ENCODE results near the gene RALGDS.
"Not testable (repeated sequence)": the region's sequence is repeated elsewhere in the genome, so short reads cannot be mapped to it uniquely, and the experiment has no call there.

RALGDS gene

DNA sequence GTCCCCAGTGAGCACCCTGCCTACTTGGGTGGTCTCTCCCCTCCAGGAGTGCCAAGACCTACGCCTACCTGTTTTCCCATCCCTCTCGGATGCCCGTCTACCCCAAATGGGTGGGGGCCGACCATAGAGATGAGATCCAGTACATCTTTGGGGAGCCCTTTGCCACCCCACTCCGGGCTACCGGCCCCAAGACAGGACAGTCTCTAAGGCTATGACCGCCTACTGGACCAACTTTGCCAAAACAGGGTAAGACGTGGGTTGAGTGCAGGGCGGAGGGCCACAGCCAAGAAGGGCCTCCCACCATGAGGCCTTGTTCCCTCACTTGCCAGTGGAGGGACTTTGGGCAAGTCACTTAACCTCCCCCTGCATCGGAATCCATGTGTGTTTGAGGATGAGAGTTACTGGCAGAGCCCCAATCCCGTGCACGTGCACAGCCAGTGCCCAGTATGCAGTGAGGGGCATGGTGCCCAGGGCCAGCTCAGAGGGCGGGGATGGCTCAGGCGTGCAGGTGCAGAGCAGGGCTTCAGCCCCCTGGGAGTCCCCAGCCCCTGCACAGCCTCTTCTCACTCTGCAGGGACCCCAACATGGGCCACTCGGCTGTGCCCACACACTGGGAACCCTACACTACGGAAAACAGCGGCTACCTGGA is 34.7 kb downstream of the RALGDS start:
- not testable (repeated sequence) for DNase-seq

DNA sequence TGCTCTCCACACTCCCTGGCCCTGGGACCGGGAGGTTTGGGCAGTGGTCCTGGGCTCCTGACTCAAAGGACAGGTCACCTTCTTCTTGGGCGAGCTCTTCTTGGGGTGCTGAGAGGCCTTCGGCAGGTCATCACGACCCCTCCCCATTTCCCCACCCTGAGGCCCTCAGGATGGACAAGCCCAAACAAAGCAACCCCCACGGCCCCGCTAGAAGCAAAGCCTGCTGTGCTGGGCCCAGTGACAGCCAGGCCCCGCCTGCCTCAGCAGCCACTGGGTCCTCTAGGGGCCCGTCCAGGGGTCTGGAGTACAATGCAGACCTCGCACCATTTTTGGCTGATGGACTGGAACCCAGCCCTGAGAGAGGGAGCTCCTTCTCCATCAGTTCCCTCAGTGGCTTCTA is 37.4 kb downstream of the RALGDS start:
- DNase-seq: not testable (repeated sequence)

DNA sequence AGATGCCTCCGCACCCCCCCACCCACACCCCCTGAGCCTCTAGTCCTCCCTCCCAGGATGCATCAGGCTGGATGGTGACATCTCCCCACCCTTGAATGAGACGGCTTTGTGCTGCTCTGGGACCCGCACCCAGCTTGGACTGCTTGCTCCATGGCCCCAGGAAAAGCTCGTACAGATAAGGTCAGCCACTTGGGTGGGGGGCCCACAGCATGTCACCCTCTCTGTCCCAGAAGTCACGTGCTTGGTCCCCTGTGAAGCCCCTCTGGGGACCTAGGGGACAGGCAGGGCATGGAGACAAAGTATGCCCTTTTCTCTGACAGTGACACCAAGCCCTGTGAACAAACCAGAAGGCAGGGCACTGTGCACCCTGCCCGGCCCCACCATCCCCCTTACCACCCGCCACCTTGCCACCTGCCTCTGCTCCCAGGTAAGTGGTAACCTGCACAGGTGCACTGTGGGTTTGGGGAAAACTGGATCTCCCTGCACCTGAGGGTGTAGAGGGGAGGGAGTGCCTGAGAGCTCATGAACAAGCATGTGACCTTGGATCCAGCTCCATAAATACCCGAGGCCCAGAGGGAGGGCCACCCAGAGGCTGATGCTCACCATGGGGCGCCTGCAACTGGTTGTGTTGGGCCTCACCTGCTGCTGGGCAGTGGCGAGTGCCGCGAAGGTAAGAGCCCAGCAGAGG is 38.9 kb downstream of the RALGDS start:
- not testable (repeated sequence) for DNase-seq

DNA sequence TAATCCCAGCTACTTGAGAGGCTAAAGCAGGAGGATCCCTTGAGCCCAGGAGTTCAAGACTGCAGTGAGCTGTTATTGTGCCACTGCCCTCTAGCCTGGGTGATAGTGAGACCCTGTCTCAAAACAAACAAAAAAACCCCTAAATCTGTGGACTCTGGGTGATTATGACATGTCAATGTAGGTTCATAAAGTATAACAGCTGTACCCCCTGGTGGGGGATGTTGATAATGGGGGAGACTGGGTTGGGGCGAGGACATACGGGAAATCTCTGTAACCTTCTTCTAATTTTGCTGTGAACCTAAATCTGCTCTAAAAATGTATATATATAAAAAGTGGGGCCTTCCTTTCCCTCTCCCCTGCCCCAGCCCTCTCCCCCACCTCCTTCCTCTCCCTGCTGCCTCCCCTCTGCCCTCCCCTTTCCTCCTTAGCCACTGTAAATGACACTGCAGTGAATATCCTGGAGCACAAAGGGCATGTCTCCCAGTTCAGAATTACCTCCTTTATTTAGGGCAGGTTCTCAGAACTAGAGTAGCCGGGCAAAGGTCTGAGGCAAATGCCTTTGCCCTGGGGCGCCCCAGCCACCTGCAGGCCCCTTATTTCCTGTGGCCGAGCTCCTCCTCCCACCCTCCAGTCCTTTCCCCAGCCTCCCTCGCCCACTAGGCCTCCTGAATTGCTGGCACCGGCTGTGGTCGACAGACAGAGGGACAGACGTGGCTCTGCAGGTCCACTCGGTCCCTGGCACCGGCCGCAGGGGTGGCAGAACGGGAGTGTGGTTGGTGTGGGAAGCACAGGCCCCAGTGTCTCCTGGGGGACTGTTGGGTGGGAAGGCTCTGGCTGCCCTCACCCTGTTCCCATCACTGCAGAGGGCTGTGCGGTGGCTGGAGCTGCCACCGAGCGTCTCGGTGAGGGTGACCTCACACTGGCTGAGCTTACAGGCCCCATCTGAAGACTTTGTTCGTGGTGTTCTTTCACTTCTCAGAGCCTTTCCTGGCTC is 40.0 kb downstream of the RALGDS start:
- not testable (repeated sequence) for DNase-seq

DNA sequence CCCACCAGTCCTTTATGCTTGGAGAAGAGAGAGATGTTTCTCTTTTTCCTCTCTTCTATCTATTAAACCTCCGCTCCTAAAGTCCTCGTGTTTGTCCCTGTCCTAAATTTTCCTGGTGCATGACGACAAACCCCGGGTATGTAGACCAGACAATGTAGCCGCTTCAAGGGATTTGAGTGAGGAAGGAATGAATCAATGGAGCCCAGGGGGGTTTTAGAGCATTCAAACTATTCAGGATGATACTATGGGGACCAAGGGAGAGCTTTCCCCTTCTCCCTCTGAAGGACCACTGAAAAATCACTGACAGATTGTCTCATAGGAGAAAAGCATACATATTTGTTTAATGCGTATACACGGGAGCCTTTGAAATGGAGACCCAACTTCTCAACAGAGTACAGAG is 40.9 kb downstream of the RALGDS start:
- no peak for DNase-seq

DNA sequence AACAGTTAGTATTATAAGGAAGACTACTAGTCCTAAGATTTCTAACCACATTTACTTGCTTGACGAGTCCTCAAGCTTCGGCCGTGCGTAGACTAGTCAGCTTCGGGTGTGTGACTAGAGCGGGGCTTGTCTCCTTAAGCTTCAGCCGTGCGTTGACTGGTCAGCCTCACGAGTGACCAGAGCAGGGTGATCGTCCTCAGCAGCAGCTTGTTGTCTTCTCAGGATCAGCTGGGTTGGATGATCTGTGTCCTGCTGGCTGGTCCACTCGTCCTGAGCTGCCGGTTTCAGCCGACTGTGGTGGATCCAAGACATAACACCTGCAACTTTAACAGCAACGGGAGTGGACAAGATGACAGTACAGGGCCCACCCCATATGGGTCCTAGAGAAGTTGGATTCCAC is 42.6 kb downstream of the RALGDS start:
- no peak for DNase-seq

DNA sequence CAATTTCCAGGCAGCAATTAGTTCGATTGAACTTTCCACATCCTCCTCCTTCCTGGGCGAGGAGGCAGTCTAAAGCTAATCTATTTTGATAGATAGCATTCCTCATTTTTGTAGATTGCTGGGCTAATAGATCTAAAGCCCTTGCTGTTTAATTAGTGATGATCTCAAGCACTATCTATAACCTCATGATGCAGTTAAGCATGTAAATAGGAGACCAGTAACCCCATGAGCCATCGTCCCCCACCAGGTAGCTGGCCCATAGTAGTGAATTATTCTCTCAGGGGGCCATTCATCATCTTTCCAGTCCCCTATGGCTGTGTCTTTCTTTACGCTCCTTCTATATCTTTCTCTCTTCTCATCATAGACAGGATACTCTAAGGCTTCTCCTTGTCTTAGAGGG is 44.3 kb downstream of the RALGDS start:
- no peak for DNase-seq

DNA sequence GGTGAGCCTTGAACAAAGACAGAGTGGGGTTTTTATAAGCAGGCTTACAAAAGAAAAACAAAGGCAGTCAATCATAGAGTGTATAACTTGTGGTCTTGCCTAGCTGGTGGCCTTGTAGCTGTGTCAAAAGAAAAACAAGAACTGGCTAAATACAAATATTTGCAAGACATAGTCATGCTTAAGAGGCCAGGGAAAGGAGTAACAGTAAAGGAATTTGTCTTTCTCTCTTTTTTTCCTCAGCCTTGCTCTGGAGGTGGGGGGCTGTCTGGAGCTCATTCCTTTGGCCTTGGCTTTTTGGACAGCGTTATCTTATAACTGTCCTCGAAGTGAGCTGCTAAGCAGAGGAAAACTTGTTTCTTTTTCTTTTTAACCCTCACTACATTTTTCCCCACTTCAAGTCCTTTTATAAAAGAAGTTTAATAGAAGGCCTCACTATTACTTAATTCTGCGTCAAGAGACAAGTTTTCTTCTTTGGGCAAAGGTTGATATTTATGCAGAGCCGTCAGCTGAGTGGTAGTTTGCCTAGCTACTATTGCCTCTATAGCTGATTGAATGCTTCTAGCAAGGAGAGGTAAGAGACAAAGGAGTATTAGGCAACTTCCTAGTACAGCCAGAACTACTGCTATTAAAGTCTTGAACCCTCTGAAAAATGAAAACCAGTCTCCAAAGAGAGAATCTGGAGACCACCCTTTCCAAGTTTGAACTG is 45.0 kb downstream of the RALGDS start:
- DNase-seq: no peak

DNA sequence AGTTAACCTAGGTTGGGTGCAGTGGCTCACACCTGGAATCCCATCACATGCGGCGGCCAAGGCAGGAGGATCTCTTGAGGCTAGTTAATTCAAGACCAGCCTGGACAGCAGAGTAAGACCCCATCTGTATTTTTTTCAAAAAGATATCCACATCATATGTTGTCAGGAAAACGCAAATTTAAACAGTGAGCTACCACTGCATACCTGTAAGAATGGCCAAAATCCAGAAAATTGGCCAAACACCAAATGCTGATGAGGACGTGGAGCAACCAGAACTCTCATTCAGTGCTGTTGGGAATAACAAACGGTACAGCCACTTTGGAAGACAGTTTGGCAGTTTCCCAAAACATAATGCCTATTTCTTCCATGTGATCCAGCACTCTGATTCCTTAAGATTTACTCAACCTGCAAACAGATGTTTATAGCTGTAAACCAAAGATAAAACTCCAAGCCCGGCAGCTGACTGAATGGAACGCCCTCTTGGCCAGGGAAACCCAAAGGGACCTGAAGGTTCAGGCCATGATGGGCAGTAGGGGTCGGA is 46.9 kb downstream of the RALGDS start:
- DNase-seq: no peak

DNA sequence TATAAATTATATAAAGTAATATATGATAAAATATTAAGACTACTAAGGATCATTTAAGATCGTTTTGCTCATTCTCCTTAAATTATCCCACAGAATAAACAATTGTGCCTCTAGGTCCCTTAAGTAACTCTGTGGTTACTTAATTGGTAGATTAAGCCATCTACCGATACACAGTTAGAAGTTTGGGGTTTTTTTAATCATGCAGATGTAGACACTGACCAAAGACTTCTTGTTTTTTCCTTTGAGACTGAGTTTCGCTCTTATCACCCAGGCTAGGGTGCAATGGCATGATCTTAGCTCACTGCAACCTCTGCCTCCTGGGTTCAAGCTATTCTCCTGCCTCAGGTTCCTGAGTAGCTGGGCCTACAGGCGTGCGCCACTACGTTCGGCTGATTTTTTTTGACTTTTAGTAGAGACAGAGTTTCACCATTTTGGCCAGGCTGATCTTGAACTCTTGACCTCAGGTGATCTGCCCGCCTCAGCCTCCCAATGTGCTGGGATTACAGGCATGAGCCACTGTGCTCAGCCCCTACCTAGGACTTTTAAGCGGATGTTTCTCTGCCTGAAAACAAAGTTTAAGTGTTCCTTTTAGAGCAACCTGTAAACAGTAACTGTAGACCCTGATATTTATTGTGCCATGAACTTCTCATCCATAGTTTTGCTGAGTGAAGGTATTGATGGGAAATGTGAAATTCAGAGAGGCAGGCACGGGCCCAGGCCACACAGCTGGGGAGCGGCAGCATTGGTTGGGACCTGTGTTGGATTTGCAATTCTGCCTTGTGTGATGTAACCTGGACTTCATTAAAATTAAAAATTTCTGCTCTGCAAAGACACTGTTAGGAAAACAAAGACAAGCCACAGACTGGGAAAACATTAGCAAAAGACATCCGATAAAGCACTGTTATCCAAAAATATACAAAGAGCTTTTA is 47.7 kb downstream of the RALGDS start:
- no peak for DNase-seq

DNA sequence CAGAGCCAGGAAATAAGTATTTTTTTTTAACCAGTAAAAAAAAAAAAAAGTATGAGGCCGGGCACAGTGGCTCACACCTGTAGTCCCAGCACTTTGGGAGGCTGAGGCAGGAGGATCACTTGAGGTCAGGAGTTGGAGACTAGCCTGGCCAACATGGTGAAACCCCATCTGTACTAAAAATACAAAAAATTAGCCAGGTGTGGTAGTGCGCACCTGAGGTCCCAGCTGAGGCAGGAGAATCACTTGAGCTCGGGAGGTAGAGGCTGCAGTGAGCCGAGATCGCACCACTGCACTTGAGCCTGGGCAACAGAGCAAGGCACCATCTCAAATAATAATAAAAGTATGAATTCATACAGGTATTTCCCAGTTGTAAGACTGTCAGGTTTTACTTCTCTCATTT is 48.8 kb downstream of the RALGDS start:
- not testable (repeated sequence) for DNase-seq

DNA sequence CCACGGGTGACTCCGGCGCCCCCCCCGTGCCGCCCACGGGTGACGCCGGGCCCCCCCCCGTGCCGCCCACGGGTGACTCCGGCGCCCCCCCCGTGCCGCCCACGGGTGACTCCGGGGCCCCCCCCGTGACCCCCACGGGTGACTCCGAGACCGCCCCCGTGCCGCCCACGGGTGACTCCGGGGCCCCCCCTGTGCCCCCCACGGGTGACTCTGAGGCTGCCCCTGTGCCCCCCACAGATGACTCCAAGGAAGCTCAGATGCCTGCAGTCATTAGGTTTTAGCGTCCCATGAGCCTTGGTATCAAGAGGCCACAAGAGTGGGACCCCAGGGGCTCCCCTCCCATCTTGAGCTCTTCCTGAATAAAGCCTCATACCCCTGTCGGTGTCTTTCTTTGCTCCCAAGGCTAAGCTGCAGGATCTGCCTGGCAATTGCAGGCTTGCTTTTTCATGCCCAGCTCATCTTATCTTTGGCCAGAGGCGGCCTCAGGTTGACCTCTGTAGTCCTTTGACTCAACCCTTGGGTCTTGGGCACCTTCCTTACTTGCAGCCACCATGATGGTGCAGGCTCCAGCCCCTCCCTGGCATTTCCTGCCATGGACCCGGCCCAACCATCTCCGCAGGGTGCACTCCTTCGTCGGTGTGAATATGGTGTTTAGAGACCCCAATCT is 49.4 kb downstream of the RALGDS start:
- no peak for DNase-seq

DNA sequence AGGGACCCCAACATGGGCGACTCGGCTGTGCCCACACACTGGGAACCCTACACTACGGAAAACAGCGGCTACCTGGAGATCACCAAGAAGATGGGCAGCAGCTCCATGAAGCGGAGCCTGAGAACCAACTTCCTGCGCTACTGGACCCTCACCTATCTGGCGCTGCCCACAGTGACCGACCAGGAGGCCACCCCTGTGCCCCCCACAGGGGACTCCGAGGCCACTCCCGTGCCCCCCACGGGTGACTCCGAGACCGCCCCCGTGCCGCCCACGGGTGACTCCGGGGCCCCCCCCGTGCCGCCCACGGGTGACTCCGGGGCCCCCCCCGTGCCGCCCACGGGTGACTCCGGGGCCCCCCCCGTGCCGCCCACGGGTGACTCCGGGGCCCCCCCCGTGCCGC is 50.1 kb downstream of the RALGDS start:
- not testable (repeated sequence) for DNase-seq

DNA sequence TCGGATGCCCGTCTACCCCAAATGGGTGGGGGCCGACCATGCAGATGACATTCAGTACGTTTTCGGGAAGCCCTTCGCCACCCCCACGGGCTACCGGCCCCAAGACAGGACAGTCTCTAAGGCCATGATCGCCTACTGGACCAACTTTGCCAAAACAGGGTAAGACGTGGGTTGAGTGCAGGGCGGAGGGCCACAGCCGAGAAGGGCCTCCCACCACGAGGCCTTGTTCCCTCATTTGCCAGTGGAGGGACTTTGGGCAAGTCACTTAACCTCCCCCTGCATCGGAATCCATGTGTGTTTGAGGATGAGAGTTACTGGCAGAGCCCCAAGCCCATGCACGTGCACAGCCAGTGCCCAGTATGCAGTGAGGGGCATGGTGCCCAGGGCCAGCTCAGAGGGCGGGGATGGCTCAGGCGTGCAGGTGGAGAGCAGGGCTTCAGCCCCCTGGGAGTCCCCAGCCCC is 50.5 kb downstream of the RALGDS start:
- not testable (repeated sequence) for DNase-seq

DNA sequence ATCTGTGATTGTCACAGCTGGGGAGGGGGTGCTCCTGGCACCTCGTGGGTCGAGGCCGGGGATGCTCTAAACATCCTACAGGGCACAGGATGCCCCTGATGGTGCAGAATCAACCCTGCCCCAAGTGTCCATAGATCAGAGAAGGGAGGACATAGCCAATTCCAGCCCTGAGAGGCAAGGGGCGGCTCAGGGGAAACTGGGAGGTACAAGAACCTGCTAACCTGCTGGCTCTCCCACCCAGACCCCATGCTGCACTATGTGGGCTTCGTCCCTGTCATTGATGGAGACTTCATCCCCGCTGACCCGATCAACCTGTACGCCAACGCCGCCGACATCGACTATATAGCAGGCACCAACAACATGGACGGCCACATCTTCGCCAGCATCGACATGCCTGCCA is 52.6 kb downstream of the RALGDS start:
- not testable (repeated sequence) for DNase-seq

DNA sequence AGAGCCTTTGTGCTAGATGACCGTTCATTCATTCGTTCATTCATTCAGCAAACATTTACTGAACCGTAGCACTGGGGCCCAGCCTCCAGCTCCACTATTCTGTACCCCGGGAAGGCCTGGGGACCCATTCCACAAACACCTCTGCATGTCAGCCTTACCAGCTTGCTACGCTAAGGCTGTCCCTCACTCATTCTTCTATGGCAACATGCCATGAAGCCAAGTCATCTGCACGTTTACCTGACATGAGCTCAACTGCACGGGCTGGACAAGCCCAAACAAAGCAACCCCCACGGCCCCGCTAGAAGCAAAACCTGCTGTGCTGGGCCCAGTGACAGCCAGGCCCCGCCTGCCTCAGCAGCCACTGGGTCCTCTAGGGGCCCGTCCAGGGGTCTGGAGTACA is 53.2 kb downstream of the RALGDS start:
- DNase-seq: no peak

DNA sequence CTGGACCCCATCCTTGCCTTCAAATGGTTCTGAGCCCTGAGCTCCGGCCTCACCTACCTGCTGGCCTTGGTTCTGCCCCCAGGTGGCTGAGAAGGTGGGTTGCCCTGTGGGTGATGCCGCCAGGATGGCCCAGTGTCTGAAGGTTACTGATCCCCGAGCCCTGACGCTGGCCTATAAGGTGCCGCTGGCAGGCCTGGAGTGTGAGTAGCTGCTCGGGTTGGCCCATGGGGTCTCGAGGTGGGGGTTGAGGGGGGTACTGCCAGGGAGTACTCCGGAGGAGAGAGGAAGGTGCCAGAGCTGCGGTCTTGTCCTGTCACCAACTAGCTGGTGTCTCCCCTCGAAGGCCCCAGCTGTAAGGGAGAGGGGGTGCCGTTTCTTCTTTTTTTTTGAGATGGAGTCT is 54.0 kb downstream of the RALGDS start:
- no peak for DNase-seq

DNA sequence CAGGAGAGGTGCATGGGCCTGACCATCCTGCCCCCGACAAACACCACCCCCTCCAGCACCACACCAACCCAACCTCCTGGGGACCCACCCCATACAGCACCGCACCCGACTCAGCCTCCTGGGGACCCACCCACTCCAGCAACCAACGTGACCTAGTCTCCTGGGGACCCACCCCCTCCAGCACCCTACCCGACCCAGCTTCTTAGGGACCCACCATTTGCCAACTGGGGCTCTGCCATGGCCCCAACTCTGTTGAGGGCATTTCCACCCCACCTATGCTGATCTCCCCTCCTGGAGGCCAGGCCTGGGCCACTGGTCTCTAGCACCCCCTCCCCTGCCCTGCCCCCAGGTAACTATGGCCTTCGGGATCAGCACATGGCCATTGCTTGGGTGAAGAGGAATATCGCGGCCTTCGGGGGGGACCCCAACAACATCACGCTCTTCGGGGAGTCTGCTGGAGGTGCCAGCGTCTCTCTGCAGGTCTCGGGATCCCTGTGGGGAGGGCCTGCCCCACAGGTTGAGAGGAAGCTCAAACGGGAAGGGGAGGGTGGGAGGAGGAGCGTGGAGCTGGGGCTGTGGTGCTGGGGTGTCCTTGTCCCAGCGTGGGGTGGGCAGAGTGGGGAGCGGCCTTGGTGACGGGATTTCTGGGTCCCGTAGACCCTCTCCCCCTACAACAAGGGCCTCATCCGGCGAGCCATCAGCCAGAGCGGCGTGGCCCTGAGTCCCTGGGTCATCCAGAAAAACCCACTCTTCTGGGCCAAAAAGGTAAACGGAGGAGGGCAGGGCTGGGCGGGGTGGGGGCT is 54.7 kb downstream of the RALGDS start:
- DNase-seq: no peak

DNA sequence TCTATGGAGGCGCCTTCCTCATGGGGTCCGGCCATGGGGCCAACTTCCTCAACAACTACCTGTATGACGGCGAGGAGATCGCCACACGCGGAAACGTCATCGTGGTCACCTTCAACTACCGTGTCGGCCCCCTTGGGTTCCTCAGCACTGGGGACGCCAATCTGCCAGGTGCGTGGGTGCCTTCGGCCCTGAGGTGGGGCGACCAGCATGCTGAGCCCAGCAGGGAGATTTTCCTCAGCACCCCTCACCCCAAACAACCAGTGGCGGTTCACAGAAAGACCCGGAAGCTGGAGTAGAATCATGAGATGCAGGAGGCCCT is 56.0 kb downstream of the RALGDS start:
- no peak for DNase-seq
